ENCODE measurements around the gene PUS7L.

PUS7L gene

GRCh38 chr12:43669373-43669772 is 89.2 kb downstream of the PUS7L start:
- no peak for DNase-seq (ENCODE audit: low spot score)

All from SK-N-DZ (cell line).